GM19099 (cell line): ENCODE data around the gene ACOT13.

ENCODE experiments used
- POLR2A ChIP-seq: IDR thresholded peaks from 3 replicates; pipeline ENCODE4 v1.6.1; 2011; ENCODE audit warnings: low read depth; ENCODE audit not compliant: insufficient read length; ENCODE audit errors: extremely low read depth

The ACOT13 gene

DNA sequence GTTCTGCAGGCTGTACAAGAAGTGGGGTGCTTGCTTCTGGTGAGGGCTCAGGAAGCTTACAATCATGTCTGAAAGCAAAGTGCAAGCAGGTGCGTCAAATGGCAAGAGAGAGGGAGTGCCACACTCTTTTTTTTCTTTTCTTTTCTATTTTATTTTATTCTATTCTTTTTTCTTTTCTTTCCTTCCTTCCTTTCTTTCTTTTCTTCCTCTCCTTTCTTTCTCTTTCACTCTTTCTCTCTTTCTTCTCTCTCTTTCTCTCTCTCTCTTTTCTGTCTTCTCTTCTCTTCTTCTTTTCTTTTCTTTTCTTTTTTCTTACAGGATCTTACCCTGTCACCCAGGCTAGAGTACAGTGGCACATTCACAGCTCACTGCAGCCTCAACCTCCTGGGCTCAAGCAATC, 19.5 kb downstream of the ACOT13 start:
- no peak for TF ChIP-seq POLR2A

DNA sequence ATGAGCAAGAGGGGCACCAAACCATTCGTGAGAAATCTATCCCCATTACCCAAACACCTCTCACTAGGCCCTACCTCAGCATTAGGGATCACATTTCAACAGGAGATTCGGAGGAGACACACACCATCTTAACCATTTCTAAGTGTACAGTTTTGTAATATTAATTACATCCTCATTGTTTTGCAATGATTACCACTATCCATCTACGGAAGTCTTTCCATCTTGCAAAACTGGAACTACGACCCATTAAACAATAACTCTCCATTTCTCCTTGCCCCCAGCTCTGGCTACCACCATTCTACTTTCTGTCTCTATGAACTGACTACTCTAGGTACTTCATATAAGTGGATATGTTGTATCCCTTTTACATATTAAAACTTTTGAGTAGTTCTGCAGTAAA, 20.1 kb downstream of the ACOT13 start:
- no peak for TF ChIP-seq POLR2A

DNA sequence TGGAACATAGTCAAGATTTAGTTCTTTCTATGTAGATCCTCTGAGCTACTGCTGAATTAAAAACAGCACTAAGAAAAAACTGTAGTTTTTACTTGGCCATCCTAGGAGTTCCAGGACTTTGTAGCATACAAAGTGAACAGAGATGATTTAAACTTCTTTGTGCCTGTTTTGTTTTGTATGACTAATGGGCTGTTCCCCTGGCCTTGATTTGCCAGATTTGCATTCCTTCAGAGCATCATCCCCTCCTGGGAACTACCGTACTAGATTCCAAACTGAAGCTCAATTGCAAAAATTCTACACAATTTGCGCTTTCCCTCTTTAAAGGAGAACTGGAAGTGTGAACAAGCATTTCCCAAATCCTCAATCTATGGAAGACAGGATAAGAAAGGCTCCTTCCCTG, 23.1 kb downstream of the ACOT13 start:
- no peak for TF ChIP-seq POLR2A

DNA sequence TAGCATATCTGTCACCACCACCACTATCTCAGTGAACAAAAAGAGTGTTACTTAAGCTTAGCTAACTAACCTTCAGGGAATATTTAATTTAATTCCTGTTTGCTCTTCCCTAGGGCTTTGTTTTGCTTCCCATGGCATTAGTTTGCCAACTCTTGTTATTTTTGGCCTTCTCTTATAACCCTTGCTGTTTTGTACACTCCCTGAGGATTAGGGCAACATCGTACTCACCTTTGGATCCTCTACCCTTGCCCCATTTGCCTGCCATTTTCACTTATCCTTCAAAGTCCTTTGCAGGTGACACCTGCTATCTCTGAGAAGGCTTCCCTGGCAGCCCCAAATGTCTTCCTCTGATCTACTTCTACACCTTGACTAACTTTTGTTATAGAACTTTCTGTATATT, 23.7 kb downstream of the ACOT13 start:
- no peak for TF ChIP-seq POLR2A

DNA sequence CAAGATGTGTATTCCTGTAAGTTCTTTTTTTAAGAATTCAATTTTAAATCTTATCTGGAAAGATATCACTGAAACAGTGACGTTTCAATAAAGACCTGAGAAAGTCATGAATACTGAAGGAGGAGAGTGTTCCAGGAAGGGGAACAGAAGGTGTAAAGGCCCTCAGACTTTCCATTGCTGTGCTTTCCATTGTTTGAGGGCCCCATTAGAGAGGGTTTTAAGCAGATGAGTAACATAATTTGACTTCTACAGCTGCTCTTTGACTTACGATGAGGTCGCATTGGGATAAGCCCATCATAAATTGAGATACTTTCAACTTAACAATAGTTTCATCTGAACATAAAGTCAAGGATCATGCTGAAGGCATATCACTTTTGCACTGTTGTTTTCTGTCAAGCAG, 24.7 kb downstream of the ACOT13 start:
- TF ChIP-seq POLR2A, result no peak

DNA sequence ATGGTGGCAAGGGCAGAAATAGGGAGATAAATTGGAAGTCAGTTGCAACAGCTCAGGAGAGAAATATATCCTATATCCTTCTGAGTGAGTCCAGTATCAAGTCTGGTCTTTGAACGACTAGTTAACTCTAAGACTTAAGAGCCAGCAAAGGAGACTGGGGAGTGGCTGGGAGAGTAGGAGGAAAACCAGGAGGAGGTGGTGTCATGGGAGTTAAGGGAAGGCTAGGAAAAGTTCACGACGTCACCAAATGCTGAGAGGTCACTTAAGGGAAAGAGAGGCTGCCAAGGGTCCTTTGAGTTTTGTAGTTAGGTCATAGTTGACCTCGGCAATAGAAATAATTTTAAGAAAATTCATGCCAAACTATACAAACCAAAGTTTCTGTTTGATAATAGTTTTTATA, 25.1 kb downstream of the ACOT13 start:
- no peak for TF ChIP-seq POLR2A

DNA sequence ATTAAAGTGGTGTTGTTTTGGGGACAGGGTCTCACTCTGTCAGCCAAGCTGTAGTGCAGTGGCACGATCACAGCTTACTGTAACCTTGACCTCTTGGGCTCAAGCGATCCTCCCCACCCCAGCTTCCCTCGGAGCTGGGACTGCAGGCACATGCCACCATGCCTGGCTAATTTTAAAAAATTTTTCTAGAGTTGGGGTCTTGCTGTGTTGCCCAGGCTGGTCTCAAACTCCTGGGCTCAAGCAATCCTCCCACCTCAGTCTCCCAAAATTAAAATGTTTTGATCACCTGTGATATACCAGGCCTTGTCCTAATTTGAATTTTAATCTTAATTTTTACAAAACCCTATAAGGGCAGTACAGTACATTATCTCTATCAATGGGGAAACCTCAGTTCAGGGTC, 25.5 kb downstream of the ACOT13 start:
- TF ChIP-seq POLR2A, result no peak

DNA sequence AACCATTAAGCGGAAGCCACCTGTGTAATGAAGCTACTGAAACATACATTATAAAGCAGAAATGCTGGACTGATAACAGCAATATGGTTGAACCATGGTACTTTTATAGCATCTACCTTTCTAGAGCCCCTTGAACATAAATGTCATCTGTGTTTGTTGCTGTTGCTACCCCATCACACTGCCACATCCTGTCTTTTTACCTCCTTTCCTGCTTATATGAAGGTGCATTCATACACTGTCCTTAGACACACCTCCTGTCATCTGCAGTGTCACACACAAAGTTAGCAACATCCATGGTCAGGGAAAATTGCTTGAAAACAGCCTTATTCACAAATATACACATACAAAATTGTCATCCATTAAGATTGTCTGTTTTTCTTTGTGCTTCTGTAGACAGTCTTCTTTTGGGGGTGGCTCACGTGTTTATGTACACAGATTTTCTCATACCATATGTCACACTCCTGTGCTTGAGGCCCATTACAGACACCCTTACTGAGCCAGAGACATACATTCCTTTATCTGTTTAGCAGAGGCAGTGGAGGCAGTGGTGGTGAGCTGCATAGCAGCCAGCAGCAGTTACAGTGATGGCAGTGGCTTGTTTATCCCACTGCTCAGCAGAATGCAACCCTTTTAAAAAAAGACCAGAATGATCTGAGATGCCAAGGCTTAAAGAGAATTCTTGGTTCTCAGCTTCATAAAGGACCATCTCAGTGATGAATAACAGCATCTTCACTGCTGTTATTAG, 26.1 kb downstream of the ACOT13 start:
- no peak for TF ChIP-seq POLR2A

DNA sequence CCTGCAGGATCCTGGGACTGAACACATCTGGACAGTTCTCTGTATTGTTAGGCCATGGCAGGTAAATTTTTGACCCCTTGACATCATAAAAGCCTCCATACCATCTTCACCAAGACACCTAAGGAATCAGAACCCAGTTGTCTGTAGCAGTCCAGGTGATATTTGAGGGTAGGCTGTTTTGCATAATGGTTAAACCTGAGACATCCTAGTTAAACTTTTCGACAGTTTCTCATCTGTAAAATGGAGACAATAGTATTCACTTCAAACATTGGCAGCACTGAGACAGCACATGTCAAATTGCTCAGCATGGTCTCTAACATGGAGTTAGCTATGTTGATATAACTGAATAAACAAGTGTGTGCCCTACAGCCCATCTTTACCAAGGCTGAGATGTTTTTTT, 27.3 kb downstream of the ACOT13 start:
- TF ChIP-seq POLR2A, result no peak

DNA sequence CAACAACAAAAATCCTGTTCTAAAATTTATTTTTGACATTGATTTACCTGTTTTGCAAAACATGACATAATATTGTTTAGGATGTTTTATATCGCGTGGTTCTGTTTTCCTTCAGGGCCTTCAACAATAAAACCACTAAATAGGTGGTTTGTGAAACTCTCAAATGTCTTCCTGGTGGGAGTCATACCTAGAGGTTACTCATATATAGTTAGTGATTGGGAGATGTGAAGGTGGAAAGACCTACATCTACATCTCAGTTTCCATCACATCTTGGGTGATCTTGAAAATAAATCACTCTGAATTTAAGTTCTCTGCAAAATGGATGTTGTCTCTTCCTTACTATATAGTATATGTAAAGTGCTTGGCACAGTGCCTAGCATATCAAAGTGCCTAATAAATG, 29.2 kb downstream of the ACOT13 start:
- TF ChIP-seq POLR2A, result no peak

DNA sequence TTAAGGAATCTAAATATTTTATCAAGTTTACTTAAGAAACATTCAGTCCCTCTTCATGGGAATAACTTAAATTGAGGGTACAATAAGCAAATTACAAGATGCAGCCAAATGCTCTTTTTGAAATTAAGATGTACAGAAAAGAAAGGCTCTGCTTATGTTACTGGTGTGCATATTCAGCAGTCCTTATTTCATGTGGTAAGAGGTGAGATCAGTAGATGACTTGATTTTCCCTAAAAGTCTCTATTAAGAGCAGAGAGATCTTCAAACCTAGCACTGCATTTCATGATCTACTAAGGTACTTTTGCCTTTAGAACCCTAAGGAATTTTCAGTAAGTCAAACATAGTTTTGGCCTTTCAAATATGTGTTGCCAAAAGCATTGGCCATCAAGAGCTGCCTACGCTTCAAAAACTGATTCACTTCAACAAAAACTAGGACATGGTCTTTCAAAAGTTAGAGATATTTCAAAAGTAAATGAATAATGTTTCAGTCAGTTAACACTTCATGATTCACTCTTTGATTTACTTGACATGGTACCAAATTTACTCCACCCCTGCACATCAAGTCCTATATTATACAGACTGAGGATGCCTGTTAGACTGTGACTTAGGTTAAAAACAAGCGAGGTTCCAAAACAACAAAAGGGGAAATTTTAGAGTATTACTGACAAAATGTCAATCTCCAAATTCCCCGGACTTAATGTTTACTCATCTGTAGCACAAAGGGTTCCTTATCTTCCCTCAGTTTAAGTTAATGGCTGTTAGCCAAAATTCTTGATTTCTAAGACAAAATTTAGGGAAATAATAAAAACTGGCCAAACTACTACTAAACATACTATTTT, 32.9 kb downstream of the ACOT13 start:
- TF ChIP-seq POLR2A, result no peak

DNA sequence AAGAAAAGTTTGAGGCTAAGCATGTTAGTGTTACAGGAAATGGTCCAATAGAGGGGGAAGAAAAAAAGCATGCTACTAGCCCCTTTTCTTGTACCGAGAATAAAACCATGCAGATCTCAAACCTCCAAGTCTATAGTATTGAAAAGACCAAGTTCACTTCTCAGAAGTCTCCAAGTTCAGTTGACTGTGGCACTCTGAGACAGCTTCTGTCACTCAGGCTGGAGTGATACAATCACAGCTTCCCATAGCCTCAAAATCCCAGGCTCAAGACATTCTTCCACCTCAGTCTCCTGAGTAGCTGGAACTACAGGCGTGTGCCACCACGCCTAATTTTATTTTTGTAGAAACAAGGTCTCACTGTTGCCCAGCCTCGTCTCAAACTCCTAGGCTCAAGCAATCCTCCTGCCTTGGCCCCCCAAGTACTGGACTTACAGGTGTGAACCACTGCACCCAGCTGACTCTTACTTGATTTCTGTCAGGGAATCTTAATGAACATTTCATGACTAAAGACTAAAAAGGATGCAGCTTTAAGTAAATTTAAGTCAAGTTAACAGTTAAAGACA, 35.9 kb downstream of the ACOT13 start:
- no peak for TF ChIP-seq POLR2A

DNA sequence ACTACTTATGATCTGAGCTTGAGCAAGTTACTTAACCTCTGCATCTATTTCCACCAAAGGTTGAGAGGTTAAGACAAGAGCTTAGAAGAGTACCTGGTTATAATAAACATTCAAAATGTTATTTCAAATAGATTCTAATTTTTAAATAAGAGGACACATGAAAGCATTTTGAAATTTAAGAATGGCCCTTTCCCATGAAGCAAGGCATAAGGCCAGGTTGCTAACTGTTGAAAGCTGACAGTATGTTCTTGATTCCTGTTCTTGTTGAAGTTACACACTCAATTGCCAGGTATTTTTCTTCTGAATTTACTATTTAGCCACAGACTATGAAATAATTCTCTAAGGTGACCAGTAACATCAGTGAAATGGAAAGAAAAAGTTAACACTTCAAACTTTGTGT, 37.6 kb downstream of the ACOT13 start:
- TF ChIP-seq POLR2A, result no peak

DNA sequence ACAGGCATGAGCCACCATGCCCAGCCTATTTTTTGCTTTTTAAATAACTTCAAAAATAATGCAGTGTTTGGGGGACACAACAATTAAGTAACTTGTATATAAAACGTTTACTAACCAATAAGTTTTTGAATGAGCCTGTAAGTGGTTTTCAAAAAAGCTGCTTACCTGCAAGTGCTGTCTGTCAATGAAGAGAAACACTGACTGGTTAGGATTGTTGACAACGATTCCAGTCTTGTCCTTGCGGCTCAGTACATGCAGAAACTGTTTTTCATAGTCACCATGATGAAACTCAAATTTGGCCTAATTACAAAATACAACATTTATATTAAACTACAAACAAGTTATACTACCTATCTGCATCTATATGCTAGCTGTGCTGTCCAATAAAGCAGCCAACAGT, 41.7 kb downstream of the ACOT13 start:
- TF ChIP-seq POLR2A, result no peak

DNA sequence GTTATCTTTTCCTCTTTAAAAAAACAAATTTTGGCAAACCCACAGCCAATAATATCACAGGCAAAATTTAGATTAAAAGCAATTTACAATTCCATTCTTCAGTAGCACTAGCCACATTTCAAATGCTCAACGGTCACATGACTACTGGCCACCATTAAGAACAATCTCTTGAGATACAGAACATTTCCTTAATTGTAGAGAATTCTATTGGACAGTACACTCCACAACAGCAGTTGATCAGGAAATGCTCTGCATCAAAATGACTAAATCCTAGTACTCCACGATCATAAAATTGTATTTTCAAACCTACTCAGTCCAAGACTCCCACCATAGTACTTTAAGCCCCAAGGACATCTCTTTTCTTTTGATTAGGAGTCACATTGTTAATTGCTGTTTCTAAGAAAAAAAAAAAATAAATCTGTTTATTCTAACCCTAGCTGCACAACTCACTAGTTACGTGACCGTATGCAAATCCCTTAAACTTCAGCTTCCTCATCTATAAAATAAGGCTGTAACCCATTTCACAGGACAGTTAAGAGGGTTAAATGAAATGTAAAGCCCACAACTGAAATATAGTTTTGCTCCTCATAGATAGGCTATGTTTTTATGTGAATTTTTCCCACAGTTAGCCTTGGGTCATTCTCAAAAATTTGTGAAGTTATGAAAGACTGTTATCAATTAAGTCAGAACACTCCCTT, 42.3 kb downstream of the ACOT13 start:
- TF ChIP-seq POLR2A, result no peak
